CD4-positive, alpha-beta T cell treated with Interleukin-4 for 1 hour (primary cell): ENCODE data around the gene SYNDIG1.

Experiments
- DNase-seq, 2 donors: peaks; one replicate each; pipeline ENCODE4 v3.0.0-alpha.2; 2020 to 2022

SYNDIG1 gene

DNA sequence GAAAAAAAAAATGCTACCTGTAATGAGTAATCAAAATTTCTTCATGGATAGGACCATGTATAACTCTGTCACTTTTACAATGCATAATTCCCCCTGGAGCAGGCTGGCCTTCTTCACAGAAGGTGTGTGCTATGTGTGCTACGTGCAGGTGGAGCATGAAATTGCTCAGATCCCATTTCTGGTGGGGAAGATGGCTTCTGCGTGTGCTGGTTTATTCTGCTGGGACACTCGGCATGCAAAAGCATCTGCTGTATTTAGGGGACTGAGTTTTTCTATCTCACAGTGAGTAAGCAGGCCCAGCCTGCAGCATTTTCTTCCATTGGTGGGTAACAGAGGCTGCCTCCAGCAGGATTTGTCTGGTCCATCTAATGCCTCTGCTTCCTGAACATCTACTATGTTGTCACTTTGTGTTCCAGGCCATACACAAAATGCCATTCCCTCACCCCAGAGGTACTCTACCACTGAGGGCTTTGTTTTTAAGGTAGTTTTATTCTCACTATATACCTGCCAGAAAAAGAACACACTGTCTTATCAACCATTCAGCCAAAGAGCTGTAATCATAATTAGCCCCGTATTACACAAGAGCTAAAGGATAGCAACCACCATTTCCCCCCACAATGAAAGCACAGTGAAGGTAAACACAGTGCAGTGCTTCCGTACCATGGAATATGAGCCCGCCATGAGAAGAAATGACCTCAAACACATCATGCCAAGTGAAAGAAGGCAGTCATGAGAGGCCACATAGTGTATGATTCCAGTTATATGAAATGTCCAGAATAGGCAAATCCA lies 62.4 kb downstream of the SYNDIG1 start:
- no peak for DNase-seq

DNA sequence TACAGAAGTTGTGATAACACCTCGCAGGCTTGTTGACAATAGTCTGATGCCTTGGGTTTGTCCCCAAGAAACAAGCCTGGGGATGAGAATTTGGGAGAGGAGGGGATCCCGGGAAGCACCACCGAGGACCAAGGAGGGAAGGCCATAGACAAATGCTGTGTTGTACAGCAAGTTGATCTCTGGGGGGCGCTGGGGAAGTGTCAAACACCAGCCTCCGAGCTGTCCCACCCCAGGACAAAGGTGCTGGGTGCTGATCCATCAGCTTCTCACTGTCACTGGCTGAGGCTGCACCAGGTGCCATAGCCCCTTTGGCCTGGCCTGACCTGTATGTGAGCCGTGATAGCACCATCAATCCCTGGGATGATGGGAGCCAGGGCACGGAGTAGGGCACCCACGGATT lies 64.0 kb downstream of the SYNDIG1 start:
- DNase-seq: no peak

GRCh38 chr20:24534282-24534681 lies 64.9 kb downstream of the SYNDIG1 start:
- DNase-seq: no peak

DNA sequence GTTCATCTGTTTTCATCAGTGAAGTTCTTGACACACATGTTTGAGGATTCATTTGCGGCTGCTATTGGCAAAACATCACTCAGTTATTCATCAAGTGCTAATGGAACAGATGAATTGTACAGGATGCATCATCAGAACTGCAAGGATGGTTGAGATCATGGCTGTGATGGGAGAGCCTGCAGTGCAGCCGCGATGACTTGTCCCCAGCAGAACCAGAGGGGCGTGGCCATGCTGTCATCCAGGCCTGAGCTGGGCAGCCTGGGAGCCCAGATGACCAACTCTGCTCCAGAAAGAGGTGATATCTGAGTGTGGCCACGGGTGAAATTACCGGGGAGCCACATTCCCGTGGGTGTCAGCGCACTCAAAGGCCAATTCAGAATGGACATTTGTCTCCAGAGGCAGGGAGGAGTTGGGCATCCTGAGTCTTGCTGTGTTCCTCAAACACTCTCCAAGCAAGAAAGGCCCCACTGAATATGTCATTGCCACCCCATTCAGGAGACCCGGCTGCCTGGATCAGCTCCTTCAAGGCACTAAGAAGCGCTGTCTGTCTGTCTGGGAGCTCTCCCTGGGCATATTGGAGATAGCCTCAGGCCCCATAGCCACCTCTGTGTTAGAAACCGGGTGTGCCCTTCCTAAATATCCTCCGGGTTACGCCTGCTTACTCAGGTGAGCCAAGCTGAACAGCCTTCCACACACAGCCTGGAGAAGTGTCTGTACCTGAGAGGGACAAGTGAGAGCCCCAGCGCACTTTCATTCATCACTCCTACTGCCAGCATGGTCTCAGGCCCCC lies 66.7 kb downstream of the SYNDIG1 start:
- no peak for DNase-seq

DNA sequence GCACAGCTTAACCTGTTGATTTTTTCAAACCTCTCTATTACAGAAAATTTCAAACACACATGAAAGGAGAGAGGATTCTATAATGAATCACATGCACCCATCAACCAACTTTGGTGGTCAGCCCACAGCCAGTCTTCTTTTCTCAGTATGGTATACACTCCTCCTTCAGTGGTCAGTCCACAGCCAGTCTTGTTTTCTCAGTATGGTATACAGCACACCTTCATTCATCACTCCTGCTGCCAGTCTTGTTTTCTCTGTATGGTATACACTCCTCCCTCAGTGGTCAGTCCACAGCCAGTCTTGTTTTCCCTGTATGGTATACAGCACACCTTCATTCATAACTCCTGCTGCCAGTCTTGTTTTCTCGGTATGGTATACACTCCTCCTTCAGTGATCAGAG lies 67.8 kb downstream of the SYNDIG1 start:
- no peak for DNase-seq

DNA sequence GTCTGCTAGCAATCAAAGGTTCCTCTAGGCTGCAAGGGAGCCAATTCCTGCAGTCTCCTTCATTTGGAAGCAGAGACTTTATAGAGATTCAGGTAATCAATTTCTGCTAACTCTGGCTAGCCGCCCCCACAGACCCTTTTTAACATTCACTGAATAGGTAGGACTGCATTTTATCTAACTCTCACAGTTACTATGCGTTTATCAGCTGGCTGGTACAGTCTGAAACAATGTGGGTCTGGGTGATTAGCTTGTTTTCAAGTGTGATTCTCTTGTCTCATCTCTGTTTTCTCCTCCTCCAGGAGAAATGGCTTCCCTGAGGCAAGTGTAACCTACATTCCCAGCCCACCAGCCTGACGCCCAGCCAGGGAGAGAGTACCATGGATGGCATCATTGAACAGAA lies 73.3 kb downstream of the SYNDIG1 start:
- DNase-seq: no peak

- DNase-seq: no peak
Measured at GRCh38 chr20:24543168-24543567, 73.7 kb downstream of the SYNDIG1 start.

DNA sequence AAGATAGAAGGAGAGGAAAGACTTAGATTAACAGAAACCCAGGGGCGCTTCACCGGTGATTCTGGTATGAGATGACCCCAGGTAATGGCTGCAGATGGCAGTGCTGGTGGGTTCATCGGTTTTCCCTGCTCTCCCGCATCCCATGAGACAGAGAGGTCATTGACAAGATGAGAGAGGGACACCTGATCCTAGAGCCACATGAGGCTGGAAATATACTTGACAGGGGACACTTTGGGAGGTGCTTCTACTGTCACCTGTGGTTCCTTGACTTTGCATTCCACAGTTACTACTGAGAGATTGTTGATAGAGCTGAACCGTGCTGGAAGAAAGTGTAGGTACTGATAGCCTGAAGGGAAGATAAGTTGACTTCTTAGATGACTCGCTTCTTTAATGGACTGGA lies 74.3 kb downstream of the SYNDIG1 start:
- DNase-seq: no peak

DNA sequence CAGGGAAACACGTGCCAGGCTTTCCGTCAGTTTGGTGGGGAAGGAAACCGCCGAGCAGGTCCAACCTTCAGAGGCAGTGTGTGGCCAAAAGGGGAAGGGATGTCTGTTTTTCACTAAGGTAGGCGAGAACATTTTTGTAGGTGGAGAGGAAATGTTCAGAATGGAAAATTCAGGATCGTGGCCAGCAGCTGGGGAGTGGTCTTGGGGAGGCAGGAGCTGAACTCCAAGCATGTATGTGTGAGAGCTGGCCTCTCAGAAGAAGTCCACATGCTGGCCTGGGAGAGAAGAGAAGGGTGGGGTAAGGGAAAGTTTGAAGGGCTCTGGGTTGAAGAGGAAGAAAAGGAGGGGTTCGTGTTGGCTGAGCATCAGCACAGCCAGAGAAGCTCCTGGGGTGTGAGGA lies 74.9 kb downstream of the SYNDIG1 start:
- DNase-seq: no peak

- DNase-seq: no peak
Measured at GRCh38 chr20:24545168-24545567, 75.7 kb downstream of the SYNDIG1 start.

DNA sequence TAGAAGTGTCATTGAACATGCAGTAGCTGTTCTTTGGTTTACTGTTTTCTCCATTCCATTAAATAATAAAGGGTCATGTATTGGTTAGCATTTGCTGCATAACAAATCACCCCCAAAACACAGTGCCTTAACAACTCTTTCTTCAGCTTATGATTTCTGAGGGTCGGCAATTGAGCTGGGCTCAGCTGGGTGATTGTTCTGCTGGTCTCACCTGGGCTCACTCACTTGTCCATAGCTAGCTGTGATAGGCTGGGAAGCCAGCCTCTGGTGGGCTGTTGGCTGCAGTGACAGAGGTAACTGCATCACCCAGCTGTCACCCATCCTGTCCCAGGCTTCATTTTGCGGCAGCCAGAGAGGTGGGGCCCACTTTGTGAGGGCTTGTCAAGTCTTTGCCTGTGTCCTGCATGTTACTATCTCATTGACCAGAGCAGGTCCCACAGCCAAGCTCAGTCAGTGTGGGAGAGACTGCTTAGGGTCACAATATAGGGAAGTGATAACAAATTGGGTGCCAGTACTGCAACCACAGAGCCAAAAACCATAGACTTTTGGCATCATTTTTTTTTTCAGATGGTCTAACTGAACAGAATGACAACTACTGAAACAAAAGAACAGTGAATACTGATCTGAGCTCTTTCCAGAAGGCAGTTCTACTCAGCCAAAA lies 76.9 kb downstream of the SYNDIG1 start:
- DNase-seq: no peak

DNA sequence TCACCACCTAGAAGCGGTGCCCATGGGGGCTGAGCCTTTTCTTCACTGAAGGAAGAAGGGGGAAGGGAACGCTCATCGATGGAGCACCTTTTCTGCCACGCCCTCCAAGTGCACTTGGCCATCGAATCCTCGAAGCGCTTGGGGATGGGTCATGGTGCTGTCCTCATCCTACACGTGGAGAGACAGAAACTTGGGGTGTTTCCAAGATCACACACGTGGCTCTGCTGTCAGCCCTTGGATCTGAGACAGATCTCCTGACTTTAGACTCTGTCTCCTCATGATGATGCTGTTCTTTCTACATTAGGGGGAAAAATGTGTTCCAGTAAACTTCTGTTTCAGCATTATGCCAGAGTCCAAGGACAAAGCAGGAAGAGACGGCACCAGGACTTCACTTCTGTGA lies 78.5 kb downstream of the SYNDIG1 start:
- no peak for DNase-seq

DNA sequence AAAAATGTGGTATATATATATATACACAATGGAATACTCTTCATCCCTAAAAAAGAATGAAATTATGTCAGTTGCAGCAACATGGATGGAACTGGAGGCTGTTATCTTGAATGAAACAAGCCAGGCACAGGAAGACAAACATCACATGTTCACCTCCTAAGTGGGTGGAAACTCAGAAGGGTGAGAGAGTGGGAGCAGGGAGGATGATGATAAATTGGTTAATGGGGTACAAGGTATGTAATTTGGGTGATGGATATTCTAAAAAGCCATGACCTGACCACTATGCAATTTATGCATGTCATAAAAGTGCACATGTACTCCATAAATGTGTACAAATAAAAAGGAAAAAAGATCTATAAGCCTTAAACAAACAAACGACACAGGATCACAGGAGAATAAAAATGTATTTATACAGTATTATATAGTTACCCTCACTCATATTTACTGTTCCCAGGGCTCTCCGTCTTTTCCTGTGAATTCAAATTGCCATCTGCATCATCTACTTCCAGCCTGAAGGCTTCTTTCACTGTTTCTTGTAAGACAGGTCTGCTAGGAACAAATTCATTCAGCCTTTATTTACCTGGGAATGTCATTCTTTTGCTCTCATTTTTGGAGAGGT lies 89.8 kb downstream of the SYNDIG1 start:
- no peak for DNase-seq

- DNase-seq: no peak
Measured at GRCh38 chr20:24560571-24561491, 91.4 kb downstream of the SYNDIG1 start.

DNA sequence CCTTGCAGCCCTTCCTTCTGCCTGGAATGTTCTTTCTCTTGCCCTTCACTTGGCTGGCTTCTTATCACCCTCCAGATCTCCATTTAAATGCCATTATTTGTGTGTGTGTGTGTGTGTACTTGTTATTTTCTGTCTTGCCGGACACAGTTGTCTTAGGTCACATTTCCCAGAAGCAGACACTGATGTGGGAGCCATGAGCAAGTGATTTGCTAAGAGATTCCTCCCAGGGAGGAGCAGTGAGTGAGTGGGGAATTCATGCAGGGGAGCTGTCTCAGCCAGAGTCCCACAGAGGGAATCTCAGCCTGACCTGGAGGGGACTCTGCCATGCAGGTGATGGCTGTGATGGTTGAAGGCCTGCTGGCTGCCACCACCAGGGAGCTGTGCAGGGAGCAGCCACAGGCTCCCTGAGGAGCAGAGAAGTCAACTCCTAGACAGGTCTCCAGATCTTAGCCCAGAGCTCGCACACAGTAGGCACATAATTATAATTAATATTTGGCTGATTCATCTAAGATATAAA lies 96.5 kb downstream of the SYNDIG1 start:
- no peak for DNase-seq

DNA sequence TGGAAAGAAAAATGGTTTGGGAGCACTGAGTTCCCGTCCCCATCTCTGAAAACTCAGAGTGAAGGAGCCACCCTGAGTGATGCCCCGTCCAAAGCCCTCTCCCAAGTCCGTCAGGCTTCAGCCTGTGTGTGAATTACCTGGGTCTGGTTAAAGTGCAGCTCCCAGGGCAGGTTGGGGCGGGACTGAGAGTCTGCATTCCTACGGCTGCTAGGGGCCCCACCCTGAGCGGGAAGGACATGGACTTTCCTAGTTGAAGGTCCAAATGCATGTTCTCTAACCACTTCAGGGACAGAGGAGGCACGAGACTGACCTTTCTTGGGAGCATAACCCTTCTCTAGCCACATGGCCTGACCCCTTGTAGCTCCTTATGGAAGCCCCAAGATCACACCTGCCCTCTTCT lies 97.2 kb downstream of the SYNDIG1 start:
- no peak for DNase-seq

- DNase-seq: no peak
Measured at GRCh38 chr20:24567508-24567907, 98.1 kb downstream of the SYNDIG1 start.

- no peak for DNase-seq
Measured at GRCh38 chr20:24568842-24569241, 99.4 kb downstream of the SYNDIG1 start.

DNA sequence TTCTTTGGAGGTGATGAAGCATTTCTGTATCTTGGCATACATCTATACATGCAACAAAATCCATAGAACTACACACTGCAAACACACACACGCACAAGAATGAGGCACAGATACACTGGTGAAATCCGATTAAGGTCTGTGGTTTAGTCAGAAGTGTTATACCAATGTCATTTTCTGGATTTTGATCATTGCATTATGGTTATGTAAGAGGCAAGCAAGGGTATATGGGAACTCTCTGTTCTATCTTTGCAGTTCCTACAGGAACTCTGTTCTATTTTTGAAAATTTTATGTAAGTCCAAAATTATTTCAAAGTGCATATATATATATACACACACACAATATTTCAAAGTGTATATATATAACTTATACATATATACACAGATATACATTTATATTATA lies 101.7 kb downstream of the SYNDIG1 start:
- DNase-seq: no peak

- DNase-seq: no peak
Measured at GRCh38 chr20:24572140-24572539, 102.7 kb downstream of the SYNDIG1 start.

- DNase-seq: no peak
Measured at GRCh38 chr20:24572862-24573261, 103.4 kb downstream of the SYNDIG1 start.

- DNase-seq: no peak
Measured at GRCh38 chr20:24573557-24573956, 104.1 kb downstream of the SYNDIG1 start.
